Embryonic facial prominence (tissue), 1 donor: ENCODE data around the gene BAHCC1.

ENCODE experiments used
- DNase-seq: peaks from one replicate; pipeline ENCODE4 v3.0.0-alpha.2; 2016; ENCODE audit errors: extremely low spot score

BAHCC1 gene

DNA sequence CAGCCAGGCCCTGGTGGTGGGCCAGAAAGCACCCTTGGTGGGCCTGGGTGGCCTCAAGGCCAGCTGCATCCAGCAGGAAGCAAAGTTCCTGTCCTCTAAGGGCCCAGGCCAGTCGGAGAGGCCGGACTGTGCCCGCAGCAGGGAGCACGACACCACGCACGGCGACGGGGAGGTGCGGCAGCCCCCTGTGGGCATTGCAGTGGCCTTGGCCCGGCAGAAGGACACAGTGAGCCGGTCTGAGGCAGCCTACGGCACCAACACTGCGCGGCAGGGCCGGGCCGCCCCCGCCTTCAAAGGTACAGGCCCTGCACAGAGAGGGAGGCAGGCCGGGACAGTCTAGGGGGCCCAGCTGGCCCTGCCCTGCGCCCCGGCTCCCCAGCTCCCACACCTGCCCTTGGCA is 48.0 kb downstream of the BAHCC1 start:
- no peak for DNase-seq

DNA sequence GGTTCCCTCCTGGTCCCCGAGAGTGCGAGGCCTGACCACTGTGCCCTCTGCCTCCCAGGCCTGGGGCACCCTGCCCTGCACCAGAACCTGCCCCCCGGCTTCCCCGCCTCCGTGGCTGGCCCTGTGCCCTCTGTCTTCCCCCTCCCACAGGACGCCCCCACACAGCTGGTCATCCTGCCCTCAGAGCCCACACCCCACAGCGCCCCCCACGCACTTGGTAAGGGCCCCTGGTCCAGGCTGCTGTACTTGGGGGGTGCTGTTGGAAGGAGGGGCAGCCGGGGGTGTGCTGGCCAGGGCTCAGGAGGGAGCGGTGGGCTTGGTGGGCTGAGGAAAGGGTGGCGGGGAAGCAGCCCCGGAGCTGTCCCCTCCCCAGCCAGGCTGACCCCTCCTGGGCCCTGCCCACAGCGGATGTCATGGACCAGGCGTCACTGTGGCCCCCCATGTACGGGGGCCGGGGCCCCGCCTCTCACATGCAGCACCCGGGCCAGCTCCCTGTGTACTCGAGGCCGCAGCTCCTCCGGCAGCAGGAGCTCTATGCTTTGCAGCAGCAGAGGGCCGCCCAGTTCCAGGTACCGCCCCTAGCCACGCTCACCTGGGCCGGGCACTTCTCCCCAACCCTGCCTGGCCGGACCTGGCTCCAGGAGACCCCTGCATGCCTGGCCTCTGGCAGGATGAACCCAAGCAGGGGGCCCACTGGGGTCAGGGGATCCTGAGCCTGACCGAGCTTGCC is 49.5 kb downstream of the BAHCC1 start:
- no peak for DNase-seq

DNA sequence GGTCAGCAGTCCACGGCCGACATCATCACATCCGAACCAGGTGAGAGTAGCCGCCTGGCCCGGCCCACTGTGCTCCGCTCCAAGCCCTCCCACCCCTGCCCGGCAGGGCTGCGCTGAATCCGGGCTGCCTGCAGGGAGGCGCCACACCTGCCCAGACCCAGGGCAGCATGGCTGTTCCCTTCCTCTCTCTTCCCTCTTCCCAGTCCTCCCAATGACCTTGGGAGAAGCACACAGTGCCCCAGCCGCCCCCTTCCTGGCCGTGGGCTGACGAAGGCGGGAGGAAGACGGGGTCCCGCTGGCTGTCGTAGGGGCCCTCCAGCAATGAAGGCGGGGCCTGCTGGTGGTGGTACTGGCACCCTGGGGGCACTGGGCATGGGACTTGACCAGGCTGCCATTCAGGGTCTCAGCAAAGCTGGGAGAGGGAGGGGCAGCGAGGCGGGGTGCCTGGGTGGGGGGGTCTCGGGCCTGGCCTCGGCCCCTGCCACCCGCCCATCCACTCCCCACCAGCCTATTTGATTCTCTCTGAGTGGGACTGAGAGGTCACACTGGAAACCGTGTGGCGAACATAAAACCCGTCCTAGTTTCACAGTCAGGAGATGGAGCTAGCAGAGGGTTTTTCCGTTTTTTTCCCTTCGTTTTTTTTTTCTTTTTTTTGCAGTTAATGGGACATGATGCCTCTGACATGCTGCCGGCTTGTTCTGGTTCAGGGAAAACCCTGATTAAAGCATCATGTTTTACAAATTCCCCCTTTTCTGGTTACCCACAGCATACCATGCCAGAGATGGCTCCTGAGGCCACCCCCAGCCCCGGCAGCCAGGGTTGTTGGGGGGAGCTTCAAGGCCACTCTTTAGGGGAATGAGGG is 50.6 kb downstream of the BAHCC1 start:
- DNase-seq = no peak

DNA sequence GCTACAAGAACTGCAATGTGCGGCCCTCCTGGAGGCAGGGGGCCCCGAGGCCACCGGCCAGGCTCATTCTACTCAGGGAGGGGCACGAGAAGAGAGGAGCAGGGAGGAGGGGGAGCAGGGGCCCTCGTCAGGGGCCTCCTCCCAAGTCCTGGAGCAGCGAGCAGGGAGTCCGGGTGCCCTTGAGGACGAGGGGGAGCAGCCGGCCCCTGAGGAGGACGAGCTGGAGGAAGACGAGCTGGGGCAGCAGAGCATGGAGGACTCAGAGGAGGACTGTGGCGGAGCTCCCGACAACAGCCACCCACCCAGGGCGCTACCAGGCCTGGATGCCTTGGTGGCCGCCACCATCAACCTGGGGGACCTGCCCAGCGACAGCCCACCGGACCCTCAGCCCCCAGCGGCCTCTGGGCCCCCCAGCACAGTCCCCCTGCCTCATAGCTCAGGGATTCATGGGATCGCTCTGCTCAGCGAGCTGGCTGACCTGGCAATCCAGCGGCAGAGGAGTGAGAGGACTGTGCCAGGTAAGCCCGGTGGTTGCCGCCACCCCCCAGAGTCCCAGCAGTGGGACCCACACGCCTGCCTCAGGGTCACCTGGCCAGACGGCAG is 52.2 kb downstream of the BAHCC1 start:
- no peak for DNase-seq

DNA sequence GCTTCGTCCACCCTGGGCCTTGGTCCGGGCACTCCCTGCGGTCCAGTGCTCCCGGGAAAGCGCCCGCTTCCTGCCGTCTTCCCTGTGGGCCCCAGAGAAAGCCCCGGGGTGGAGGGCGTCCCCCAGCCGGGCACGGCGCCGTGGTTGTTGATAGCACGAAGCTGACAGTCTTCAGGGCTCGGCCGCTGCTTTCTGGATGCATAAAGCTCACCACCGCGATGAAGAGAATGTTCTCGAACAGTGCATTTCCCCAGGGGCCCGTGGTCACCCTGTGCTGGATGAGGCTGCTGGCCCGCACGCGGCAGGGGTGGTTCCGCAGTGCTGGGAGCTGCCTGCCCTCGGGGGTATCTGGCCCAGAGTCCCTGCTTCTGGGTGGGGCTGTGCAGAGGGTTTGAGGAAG is 53.2 kb downstream of the BAHCC1 start:
- no peak for DNase-seq

DNA sequence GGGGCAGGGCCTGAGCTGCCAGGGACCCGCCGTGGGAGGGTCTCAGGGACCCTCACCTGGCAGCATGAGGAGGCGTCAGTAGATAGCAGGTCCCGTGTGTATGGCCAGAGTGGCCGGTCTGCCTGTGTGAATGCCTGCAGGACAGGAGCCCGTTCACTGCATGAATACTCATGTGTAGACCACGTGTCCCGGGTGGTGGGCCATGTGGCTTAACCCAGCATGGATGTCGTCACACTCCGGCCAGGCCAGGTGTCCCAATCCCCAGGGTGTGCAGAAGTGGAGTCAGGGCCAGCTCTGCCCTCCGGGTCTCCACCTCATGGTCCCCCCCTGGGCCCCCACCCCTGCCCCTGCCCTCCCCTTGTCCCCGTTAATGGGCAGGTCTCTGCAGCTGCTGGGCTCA is 53.7 kb downstream of the BAHCC1 start:
- DNase-seq = no peak

DNA sequence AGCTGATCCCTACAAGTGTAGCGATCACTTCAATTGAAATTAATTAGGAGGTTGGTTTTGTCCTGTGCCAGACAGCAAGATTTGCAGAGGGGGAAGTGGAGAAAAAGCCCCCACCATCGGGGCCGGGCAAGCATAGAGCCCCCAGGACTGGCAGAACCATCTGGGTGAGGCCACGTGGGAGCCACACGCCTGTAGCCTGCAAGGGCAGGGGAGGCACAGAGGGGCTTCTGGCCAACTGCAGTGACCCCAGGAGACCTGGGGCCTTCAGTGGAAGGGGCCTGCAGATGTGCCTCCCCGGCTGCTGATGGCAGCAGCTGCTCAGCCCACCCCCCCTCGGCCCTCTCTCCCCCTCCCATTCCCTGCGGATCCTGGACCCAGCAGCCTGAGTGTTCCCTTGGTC is 54.1 kb downstream of the BAHCC1 start:
- no peak for DNase-seq

DNA sequence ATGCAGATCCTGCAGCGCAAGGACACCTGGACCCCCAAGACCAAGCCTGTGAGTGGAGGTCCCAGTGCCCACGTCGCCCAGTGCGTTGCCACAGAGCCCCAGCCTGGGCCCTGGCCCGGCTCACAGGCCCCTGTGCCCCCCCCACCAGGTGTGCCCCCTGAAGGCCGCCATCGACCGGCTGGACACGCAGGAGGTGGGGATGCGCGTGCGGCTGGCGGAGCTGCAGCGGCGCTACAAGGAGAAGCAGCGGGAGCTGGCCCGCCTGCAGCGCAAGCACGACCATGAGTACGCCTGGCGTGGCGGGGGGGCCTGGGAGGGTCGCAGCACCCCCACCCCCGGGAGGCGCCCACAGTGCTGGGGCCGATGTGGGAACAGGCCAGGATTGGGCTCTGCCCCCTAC is 56.6 kb downstream of the BAHCC1 start:
- DNase-seq = no peak

DNA sequence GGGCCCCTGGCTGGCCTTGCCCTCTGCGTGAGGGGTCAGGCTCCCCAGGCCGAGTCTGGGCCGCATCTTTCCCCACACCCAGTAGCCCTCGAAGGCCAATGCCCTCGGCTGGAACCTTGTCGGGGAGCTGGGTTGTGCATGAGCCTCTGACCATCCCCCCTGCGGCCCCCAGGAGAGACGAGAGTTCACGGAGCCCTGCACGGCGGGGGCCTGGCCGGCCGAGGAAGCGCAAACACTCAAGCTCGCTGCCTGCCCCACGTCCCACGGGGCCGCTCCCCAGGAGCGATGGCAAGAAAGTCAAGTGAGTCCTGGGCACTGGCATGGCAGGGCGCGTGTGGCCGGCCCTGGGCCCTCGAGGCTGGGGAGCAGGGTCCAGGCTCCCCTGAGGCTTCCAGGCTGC is 57.3 kb downstream of the BAHCC1 start:
- no peak for DNase-seq

DNA sequence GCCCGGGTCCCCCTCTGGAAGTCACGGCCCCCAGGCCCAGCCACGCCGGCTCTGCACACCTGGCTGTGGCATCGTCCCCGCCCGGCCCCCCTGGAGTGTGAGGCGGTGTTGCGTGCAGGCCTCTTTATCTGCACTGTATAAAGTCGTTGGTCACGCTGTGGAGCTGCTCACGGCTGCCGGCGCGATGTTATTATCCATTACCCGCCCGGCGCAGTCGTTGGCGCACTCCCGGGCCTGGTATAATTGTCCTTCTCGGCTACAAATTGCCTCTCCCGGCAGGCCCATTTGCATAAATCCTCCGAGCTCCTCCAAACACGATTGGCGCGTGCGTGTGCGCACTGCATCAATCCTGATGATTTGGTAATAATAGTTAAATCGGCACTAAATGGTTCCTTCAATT is 57.8 kb downstream of the BAHCC1 start:
- no peak for DNase-seq

DNA sequence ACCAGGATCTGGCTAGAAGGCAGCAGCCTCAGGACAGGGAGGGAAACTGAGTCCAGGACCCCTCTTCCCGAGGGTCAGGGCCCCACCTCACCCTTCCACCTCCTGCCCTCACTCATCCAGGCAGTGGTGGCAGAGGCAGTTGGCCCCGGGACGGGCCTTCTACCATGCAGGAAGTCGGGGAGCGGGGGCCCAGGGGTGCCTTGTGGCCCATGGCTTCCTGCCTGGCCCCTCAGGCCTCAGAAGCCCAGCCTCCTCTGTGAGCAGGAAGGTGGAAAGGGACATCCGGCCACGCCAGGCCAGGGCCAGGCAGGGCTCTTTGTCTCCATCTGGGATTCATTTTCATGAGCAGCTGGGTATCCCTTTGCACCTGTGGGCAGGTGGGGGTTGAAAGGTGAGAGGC is 58.5 kb downstream of the BAHCC1 start:
- no peak for DNase-seq

DNA sequence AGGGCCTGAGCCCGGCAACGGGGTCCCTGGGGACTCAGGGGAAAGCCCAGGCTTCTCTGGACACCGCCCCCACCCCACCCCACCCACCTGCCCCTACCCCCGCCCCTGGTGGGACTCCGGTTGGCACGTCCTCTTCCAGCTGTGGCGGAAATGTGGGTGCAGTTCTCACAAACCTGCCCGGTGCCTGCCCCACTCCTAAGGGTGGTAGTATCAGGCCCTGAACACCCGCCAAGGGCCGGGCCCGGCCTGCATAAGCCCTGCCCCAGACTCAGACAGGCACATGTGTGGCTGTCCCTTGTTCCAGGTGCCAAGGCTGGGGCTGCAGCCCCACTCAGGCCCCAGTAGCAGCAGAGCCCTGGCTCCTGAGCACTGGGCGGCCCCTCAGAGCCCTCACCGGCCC is 59.2 kb downstream of the BAHCC1 start:
- DNase-seq = no peak

DNA sequence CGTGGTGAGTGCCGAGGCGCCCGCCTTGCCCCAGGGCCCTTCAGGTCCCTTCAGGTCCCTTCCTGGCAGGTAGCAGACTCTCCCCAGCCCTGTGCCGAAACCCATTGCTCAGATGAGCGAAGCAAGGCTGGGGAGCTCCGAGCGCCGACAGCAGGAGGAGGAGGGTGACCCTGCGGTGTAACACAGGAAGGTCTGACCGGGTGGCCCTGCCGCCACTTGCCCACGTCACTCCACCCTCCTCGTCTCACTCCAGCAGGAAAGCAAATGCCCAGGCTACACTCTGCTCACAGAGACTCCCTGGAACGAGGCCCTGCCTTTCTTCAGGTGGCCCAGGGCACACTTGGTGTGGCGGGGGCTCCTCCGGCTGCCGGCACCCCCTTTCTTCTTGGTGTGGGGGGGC is 60.1 kb downstream of the BAHCC1 start:
- no peak for DNase-seq

DNA sequence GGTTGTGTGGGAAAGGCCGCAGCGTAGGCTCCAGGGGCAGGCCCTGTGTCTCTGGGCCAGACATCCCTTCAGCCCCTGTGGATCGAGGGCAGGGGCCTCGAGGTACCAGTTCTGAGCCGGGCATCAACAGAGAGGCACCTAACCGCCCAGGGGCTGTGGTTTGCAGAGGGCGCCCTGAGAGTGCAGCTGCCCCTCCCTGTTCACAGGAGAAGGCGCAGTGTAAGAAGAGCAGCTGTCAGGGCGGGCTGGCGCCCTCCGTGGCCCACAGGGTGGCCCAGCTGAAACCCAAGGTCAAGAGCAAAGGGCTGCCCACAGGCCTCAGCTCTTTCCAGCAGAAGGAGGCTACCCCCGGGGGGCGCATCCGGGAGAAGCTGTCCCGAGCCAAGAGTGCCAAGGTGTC is 60.8 kb downstream of the BAHCC1 start:
- DNase-seq = no peak

DNA sequence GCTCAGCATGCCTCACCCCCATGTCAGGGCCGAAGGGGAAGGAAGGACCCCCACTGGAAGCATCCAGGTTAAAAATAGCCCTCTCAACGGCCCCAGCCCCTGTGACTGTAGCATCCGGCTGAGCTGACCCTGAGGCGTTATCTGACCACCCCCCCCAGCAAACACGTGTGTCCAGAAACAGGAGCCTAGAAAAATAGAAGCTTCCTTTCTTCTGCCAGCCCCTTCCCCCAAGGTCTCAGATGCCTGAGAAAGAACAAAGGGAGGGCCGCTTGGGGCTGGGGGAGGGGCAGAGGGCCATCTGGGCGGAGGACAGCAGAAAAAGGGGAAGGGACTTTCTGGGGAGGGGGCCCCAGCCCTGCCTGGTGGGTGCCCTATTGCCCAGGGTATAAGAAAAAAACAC is 61.5 kb downstream of the BAHCC1 start:
- no peak for DNase-seq

DNA sequence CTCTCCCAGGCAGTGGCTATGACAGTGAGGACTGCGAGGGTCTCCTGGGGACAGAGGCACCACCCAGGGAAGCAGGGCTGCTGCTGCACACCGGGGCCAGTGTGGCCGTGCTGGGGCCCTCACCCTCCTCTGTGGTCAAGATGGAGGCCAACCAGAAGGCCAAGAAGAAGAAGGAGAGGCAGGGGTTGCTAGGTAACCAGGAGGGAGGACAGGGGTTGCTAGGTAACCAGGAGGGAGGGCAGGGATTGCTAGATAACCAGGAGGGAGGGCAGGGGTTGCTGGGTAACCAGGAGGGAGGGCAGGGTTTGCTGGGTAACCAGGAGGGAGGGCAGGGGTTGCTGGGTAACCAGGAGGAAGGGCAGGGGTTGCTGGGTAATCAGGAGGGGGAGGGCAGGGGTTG is 62.1 kb downstream of the BAHCC1 start:
- no peak for DNase-seq

DNA sequence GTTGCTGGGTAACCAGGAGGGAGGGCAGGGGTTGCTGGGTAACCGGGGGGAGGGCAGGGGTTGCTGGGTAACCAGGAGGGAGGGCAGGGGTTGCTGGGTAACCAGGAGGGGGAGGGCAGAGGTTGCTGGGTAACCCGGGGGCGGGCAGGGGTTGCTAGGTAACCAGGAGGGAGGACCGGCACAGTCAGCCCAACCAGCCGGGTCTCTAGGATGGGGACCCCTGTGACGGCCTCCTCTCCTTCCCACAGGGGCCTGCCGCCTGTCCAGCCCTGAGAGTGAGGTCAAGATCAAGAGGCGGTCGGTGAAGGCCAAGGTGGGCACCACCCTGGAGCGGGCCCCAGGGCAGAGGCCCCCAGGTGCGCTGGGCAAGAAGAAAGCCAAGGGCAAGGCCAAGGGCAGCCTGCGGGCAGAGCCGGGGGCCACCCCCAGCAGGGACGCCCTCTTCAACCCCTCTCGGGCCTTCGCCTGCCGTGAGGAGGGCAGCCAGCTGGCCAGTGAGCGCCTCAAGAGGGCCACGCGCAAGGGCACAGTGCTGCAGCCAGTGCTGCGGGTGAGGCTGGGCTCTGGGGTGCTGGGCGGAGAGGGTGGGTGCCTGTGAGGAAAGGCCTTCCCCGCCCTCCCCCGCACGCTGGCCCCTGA is 62.8 kb downstream of the BAHCC1 start:
- DNase-seq = no peak

DNA sequence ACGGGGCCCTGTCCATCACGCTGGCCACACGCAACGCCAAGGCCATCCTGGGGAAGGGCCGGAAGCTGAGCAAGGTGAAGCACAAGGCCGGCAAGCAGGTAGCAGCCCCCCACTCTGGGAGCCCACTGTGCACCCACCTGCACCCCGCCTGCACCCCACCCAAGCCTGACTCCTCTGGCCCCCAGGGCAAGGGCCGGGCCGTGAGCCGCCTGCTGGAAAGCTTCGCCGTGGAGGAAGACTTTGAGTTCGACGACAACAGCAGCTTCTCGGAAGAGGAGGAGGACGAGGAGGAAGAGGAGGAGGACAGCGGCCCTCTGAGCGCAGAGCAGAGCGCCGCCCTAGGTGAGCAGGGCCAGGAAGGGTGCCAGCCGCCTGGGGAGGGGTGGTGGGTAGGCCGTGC is 63.4 kb downstream of the BAHCC1 start:
- no peak for DNase-seq

DNA sequence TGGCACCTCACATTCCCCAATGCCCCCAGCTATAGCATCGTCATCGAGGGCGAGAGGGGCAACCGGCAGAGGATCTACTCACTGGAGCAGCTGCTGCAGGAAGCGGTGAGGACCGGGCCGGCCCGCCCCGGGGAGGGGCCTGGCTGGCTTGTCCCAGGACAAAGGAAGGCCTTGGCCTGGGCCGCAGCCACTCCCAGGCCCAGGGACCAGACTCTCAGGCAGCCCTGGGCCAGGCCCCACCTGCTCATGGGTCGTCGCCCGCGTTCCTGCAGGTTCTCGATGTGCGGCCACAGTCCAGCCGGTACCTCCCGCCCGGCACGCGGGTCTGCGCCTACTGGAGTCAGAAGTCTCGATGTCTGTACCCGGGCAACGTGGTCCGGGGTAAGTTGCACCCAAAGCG is 64.0 kb downstream of the BAHCC1 start:
- DNase-seq = no peak

DNA sequence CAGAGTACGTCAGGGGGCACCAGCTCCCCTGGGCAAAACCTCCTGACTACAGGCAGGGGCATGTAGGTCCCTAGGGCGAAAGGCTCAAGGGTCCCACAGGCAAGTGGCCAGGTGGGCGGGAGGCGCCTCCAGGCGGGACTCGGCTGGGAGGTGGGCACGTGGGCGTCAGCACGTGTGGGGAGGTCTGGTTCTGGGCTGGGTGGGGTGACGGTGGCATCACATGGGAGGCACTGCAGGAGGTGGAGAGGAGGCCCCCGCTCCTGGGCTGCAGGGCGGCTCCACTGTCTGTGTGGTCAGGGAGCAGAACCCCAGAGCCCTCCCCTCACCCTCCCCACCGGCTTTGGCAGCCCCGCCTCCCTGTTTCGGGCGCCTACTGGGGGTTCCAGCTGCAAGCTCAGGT is 64.6 kb downstream of the BAHCC1 start:
- no peak for DNase-seq

DNA sequence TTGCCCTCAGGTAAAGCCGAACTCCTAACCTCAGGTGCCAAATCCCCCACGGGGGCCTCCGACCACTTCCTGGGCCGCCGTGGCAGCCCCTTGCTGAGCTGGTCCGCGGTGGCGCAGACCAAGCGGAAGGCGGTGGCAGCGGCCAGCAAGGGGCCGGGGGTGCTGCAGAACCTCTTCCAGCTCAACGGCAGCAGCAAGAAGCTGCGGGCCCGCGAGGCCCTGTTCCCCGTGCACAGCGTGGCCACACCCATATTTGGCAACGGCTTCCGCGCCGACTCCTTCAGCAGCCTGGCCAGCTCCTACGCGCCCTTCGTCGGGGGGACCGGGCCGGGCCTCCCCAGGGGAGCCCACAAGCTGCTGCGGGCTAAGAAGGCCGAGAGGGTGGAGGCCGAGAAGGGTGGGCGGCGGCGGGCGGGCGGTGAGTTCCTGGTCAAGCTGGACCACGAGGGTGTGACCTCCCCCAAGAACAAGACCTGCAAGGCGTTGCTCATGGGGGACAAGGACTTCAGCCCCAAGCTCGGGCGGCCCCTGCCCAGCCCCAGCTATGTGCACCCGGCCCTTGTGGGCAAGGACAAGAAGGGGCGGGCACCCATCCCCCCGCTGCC is 65.7 kb downstream of the BAHCC1 start:
- DNase-seq = no peak
